GM23248 (cell line): Measurements from ENCODE around the gene CEACAM19. TPM values are rescaled to one million over a fixed set of nuclear protein-coding genes. Genes with fewer than 3 reads are reported as not detected.

Source experiments
- DNase-seq: peaks from one replicate; pipeline ENCODE4 v3.0.0-alpha.2; 2015
- H2AFZ ChIP-seq: fragments of 200-600 bp; sonication (generic); 2 replicates; pipeline ENCODE4 v1.6.1; 2016; ENCODE audit warnings: antibody characterized with exemption
- H3F3A ChIP-seq: fragments of 200-600 bp; sonication (generic); 2 replicates; pipeline ENCODE4 v1.6.1; 2016; ENCODE audit warnings: mild to moderate bottlenecking, antibody characterized with exemption, mixed run types; ENCODE audit not compliant: insufficient read depth
- H3K27ac ChIP-seq: fragments of 200-600 bp; sonication (generic); 2 replicates; pipeline ENCODE4 v1.5.1; 2016; ENCODE audit warnings: mild to moderate bottlenecking
- H3K27me3 ChIP-seq: fragments of 200-600 bp; sonication (generic); replicated peaks from 2 replicates; pipeline ENCODE4 v1.6.1; 2016; ENCODE audit warnings: mild to moderate bottlenecking; ENCODE audit not compliant: insufficient read depth
- H3K36me3 ChIP-seq: fragments of 200-600 bp; sonication (generic); 2 replicates; pipeline ENCODE4 v1.6.1; 2016; ENCODE audit warnings: low read depth, mild to moderate bottlenecking
- H3K4me1 ChIP-seq: fragments of 200-600 bp; sonication (generic); 2 replicates; pipeline ENCODE4 v1.6.1; 2016; ENCODE audit warnings: mild to moderate bottlenecking; ENCODE audit not compliant: insufficient read depth
- H3K4me2 ChIP-seq: fragments of 200-600 bp; sonication (generic); one replicate; pipeline ENCODE4 v1.6.1; 2016; ENCODE audit warnings: mild to moderate bottlenecking; ENCODE audit not compliant: unreplicated experiment
- H3K4me3 ChIP-seq: fragments of 200-600 bp; sonication (generic); 2 replicates; pipeline ENCODE4 v1.5.1; 2016; ENCODE audit warnings: mild to moderate bottlenecking
- H3K79me2 ChIP-seq: fragments of 200-600 bp; sonication (generic); 2 replicates; pipeline ENCODE4 v1.6.1; 2016; ENCODE audit warnings: mild to moderate bottlenecking; ENCODE audit not compliant: insufficient read depth
- H3K9ac ChIP-seq: fragments of 200-600 bp; sonication (generic); 2 replicates; pipeline ENCODE4 v1.6.1; 2016; ENCODE audit warnings: mild to moderate bottlenecking
- H3K9me2 ChIP-seq: fragments of 200-600 bp; sonication (generic); 2 replicates; pipeline ENCODE4 v1.6.1; 2016; ENCODE audit warnings: mixed run types, mild to moderate bottlenecking, moderate library complexity; ENCODE audit not compliant: insufficient read depth
- H3K9me3 ChIP-seq: fragments of 200-600 bp; sonication (generic); one replicate; pipeline ENCODE4 v1.6.1; 2017; ENCODE audit warnings: low read depth
- H4K20me1 ChIP-seq: fragments of 200-600 bp; sonication (generic); 2 replicates; pipeline ENCODE4 v1.6.0; 2016; ENCODE audit not compliant: insufficient read depth
- EZH2 ChIP-seq: fragments of 200-600 bp; sonication (generic); IDR thresholded peaks from 2 replicates; pipeline ENCODE4 v1.6.1; 2018; ENCODE audit warnings: antibody characterized with exemption, mild to moderate bottlenecking; ENCODE audit not compliant: insufficient read depth, poor library complexity, severe bottlenecking
- EZH2phosphoT487 ChIP-seq: fragments of 200-600 bp; sonication (generic); IDR thresholded peaks from 2 replicates; pipeline ENCODE4 v1.6.1; 2018; ENCODE audit warnings: antibody characterized with exemption, moderate library complexity, mild to moderate bottlenecking, low read depth; ENCODE audit not compliant: insufficient read depth
- WGBS, 2 experiments: methylation state at CpG; one replicate each; pipeline ENCODE4 v1.1.6; 2015 to 2017; ENCODE audit warnings: low lambda C conversion rate in 2 of 2, low coverage in 1 of 2; ENCODE audit errors: missing lambda C conversion rate in 2 of 2; 5-methylcytosine and 5-hydroxymethylcytosine counted together
- in situ Hi-C: fragments of 300-500 bp; cut with MboI; formaldehyde crosslinking; loops from 2 replicates; pipeline ENCODE4 v1.15.0; 2020
- polyA plus RNA-seq: library from polyadenylated mRNA; unstranded; fragments of >200 nt; fragmentation: Nextera tagmentation; extraction: Ambion mirVana; gene quantifications from 2 replicates; pipeline ENCODE4 v1.2.1, GENCODE V29; 2016
- total RNA-seq: library from RNA; depleted of rRNA; stranded (reverse); fragments of >200 nt; shearing (Covaris generic); gene quantifications from 2 replicates; pipeline ENCODE4 v1.2.3, GENCODE V29; 2014

The CEACAM19 gene
- total and polyA plus RNA-seq, 2 experiments from 2014 or later, result 1.7 to 1.9 TPM

- Histone ChIP-seq H3K4me3 (no peak overlapping the region), H3K4me2 (no peak overlapping the region), H3F3A (peaks cover 9% of the 10 kb centered on the region; the same call in 1 of the 2 replicates), H3K79me2 (no peaks in the 10 kb centered on the region), H3K36me3 (no peaks in the 10 kb centered on the region), H3K9ac (no peak overlapping the region), H4K20me1 (no peaks in the 10 kb centered on the region), H3K9me3 (no peaks in the 10 kb centered on the region), H2AFZ (no peak overlapping the region), H3K4me1 (peaks cover 10% of the 10 kb centered on the region; the same call in 1 of the 2 replicates), H3K9me2 (no peaks in the 10 kb centered on the region), H3K27ac (no peak overlapping the region), H3K27me3 (no peaks in the 10 kb centered on the region)
- TF ChIP-seq EZH2phosphoT487 (no peak), EZH2 (no peak)
- 36 to 39% methylated on average over 10 to 11 of the region's 11 CpGs for WGBS, 2 experiments
- peak; percentile 68 for DNase-seq
- in situ Hi-C loops, result no loop called here
These were observed 18.2 kb downstream of the CEACAM19 start for GRCh38 chr19:44689290-44690130.

GRCh38 chr19:44690131-44690440 is 18.8 kb downstream of the CEACAM19 start:
- Histone ChIP-seq H3K27ac (no peak overlapping the region), H3K4me1 (peaks cover 10% of the 10 kb centered on the region; the same call in 1 of the 2 replicates), H3K27me3 (no peaks in the 10 kb centered on the region), H3F3A (peaks cover 9% of the 10 kb centered on the region; the same call in 1 of the 2 replicates), H3K9me2 (no peaks in the 10 kb centered on the region), H3K9me3 (no peaks in the 10 kb centered on the region), H2AFZ (no peak overlapping the region), H3K4me3 (no peak overlapping the region), H3K4me2 (no peak overlapping the region), H3K36me3 (no peaks in the 10 kb centered on the region), H4K20me1 (no peaks in the 10 kb centered on the region), H3K79me2 (no peaks in the 10 kb centered on the region), H3K9ac (no peak overlapping the region)
- no peak for TF ChIP-seq EZH2phosphoT487
- no peak for TF ChIP-seq EZH2
- WGBS, 2 experiments, result 80 to 84% methylated on average over 3 of the region's 3 CpGs
- in situ Hi-C loops, result no loop called here
- DNase-seq, result no peak

DNA sequence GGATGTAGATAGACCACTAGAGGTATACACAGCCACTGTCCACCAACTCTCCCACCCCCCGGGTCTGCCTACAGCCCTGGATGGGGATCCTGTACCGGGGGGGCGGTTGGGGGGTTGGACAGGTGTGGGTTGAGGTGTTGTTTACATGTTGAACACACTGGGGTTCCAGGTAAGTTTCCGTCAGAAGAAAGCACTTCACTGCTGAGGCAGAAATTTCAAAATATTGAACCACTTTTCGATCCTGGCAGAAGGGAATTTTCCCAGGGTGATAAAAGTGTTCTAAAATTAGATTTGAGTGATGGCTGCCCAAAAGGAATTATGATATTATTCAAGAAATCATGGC is 21.1 kb downstream of the CEACAM19 start:
- H3K36me3 ChIP-seq, result no peaks in the 10 kb centered on the region
- no peak overlapping the region for H3K27ac ChIP-seq
- H3K4me2 ChIP-seq, result peak overlapping the region; percentile 59
- no peak overlapping the region for H2AFZ ChIP-seq
- no peak for DNase-seq
- no peaks in the 10 kb centered on the region for H3K9me3 ChIP-seq
- H3F3A ChIP-seq, result no peaks in the 10 kb centered on the region
- WGBS, 2 experiments, result 46 to 80% methylated on average over 5 of the region's 5 CpGs
- H3K4me1 ChIP-seq, result peaks cover 4% of the 10 kb centered on the region; the same call in 1 of the 2 replicates
- in situ Hi-C loops, result no loop called here
- H3K27me3 ChIP-seq, result no peaks in the 10 kb centered on the region; the same call in 1 of the 2 replicates
- H3K9ac ChIP-seq, result no peak overlapping the region
- no peak overlapping the region for H3K4me3 ChIP-seq
- H4K20me1 ChIP-seq, result no peaks in the 10 kb centered on the region
- H3K9me2 ChIP-seq, result no peaks in the 10 kb centered on the region
- no peaks in the 10 kb centered on the region for H3K79me2 ChIP-seq
- TF ChIP-seq EZH2phosphoT487 (no peak), EZH2 (no peak)

DNA sequence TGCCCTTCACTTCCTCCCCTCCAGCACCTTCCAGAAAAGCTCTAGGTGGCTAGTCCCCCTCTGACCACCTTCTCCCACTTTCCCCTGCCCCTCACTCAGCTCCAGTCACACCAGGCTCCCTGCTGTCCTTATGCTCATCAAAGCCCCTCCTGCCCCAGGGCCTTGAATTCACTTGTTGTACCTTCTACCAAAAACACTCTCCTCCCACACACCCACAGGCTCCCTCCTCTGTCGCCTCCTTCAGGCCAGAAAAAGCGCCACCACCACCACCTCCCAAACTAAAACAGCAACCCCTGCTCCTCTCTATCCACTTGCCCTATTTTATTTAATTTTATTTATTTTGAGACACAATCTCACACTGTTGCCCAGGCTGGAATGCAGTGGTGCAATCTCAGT is 22.9 kb downstream of the CEACAM19 start:
- H3F3A ChIP-seq, result no peaks in the 10 kb centered on the region
- no peak overlapping the region for H3K27ac ChIP-seq
- in situ Hi-C loops, result no loop called here

More for the DNA sequence above, 22.9 kb downstream of the CEACAM19 start:
- H3K9ac ChIP-seq, result no peak overlapping the region
- TF ChIP-seq EZH2 (no peak), EZH2phosphoT487 (no peak)
- H3K27me3 ChIP-seq, result no peaks in the 10 kb centered on the region; the same call in 1 of the 2 replicates
- WGBS, 2 experiments, result 79 to 91% methylated on average over 2 of the region's 2 CpGs
- no peak overlapping the region for H3K4me3 ChIP-seq
- H3K9me2 ChIP-seq, result no peaks in the 10 kb centered on the region
- DNase-seq, result peak; percentile 18
- no peaks in the 10 kb centered on the region for H3K36me3 ChIP-seq
- no peaks in the 10 kb centered on the region for H3K79me2 ChIP-seq
- H3K4me2 ChIP-seq, result no peak overlapping the region
- H2AFZ ChIP-seq, result no peak overlapping the region
- H4K20me1 ChIP-seq, result no peaks in the 10 kb centered on the region
- peaks cover 4% of the 10 kb centered on the region; the same call in 1 of the 2 replicates for H3K4me1 ChIP-seq
- H3K9me3 ChIP-seq, result no peaks in the 10 kb centered on the region
